GM19438 (cell line): ENCODE results near the gene ANKRD44.
A peak's percentile ranks its signal among the peaks of the same experiment; 100 is the strongest.

Source experiments
- ATAC-seq: cut with Tn5 transposase; IDR thresholded peaks from one replicate; pipeline ENCODE4 v1.9.1; 2021; ENCODE audit warnings: low read depth; ENCODE audit not compliant: unreplicated experiment

Gene ANKRD44

DNA sequence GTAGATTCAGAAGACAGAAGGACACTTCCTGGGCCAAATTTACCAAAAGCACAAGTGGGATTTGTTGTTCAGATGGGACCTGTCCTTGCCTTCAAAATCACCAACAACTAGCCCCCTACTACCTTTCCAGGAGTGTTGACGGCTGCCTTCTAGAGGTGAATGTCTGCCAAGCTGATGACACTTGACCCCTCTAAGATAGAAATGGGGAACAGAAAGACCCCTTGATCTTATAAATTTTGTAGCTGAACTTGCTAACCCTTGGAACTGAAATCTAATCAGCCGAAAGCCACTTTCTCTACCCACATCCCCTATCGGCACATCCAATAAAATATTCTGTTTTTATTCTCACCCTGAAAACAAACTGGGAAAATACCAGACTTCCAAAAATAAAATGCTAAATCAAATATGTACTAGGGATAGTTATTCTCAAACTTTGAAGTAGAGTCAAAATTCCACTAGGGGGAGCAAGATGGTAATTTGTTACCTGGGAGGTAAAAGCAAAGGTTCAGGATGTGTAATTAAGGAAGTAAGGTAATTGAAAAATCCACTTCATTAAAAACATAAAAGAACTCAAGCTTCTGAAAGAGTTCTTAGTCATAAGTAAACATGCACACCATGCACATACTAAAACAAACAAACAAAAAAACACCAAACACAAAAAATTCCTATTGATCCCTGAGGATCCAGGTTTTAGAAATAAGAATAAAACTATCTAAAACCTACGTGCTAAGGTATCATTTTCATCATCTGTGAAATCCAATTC is 119.2 kb downstream of the ANKRD44 start:
- ATAC-seq = no peak

DNA sequence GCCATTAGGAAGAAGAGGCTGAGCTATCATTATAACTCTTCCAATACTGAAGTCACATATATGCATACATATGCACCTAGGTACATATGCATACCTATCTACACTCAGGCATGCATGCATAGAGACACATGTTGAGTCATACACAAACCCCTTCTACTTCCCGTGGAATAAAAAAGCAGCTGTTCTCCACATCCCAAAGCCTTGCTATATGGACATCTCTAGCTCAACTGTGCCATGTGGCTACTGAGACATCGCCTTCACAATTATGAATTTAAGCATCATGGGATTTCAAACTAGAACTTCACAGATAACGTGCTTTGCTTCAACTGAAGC is 120.5 kb downstream of the ANKRD44 start:
- no peak for ATAC-seq

DNA sequence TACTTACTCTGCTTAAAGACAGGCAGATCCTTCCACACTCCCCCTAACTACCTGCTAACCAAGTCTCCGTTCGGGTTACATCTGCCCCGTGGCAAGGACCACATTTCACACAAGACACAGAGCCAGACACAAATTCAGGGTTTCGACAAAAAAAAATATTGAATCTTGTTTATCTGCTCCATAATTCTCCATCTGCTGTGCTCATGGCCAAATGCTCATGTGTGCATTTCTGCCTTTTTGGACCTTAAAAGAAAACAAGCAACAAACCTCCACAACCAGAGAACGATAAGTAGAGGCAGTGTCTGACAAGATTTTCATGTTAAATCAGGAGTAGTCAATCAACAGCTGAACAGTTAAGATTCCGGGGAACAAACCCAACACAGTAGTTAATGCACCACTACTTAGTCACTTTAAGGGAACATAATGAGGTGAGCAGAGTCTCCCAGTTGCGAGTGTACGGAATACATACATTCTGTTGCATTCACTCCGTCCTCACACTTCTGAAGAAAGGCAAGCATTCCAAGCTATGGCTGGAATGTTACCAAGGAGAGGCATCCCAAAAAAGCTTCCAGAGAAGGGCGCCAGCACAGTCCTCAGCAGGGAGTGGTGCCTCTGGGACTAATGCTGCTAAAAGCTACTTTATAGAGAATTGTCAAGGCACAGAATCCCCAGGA is 121.0 kb downstream of the ANKRD44 start:
- no peak for ATAC-seq

DNA sequence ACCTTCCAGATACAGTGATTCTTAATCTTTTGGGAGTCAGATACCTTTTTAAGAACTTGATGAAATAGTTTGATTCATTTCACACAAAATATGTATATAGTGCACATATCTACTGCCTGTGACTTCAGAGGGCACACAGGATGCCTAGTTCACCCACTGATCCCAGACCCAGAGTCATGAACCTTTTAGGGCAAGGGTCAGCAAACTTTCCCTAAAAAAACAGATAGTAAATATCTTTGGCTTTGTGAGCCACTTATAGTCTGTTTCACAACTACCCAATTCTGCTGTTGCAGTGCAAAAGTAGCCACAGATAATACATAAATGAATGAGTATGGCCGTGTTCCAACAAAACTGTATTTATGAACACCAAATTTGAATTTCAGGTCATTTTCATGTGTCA is 124.9 kb downstream of the ANKRD44 start:
- no peak for ATAC-seq

DNA sequence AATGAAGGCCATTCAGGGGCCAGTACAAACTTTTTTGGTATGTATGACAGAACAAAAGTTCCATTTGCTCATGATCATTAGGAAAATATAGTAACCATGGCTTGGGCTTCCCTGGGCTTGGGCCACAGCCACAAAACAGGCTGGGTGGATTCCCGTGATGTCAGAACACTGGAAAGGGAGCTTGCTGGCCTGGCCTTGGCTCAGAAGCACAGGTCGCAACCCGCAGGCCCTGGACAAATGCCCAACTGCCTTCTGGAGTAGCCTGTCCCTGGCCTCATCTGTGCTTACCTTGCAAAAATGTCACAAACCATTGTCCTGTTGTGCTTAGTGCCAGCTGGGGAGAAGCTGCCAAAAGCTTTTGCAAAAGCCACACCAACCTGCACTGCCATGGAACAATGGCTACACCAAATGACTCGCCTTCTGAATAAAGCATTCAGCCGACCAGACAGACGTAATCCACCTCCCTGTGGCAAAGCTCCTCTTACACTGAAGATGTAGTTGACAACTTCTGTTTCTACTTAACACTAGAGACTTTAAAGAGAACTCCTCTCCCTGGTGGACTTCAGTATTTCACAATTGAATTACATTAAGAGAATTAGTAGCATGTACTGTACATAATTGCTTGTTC is 125.5 kb downstream of the ANKRD44 start:
- no peak for ATAC-seq

DNA sequence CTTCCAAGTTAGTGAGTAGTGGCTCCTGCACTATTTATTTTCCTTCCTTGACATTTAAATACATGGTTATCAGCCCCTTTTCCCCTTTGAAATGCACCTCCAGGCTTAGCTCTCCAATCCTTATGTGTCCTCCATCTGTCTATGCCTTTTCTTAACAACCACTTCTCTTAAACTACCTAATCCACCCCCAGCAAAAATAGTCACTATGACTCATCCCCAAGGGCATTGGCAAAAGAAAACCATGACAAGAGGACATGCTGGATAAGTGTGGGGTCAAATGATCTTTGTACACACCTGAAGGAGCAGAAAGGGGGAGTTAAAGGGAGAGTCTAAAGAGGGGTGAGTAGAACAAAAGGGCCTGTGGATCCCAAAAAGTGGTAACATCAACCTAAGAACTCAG is 127.2 kb downstream of the ANKRD44 start:
- ATAC-seq = no peak

DNA sequence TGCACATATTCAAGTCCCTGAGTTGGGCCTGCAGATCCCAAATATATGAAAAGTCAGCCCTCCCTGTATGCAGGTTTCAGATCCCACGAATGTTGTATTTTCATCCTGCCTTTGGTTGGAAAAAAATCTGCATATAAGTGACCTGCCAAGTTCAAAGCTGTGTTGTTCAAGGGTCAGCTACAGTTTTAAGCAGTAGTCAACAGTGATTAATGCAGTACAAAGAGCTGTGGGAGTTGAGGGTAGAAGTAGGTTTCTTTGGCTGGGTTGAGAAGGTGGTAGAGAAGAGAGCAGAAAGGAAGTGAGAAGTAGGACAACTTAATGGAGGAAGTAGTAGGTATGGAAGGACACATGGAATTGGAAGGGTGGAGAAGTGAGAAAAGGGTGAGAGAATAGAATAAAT is 127.9 kb downstream of the ANKRD44 start:
- ATAC-seq = no peak

DNA sequence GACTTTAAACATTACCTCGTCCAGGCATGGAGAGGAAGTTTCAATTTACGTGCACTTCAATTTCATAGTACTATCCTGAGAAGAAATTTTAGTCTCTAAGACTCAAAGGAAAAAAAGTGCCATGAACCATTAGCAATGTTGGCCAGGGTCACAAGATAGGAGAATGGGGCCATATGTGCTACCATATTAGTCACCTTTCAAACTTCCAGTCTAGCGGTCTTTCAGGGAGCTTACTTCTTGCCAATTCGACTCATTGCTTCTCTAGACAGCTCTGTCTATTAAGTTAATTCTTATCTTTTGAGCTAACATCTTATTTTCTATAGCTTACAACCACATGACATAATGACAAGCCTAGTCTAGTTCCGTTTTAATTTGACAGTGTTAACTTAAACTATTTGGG is 129.1 kb downstream of the ANKRD44 start:
- ATAC-seq = no peak

DNA sequence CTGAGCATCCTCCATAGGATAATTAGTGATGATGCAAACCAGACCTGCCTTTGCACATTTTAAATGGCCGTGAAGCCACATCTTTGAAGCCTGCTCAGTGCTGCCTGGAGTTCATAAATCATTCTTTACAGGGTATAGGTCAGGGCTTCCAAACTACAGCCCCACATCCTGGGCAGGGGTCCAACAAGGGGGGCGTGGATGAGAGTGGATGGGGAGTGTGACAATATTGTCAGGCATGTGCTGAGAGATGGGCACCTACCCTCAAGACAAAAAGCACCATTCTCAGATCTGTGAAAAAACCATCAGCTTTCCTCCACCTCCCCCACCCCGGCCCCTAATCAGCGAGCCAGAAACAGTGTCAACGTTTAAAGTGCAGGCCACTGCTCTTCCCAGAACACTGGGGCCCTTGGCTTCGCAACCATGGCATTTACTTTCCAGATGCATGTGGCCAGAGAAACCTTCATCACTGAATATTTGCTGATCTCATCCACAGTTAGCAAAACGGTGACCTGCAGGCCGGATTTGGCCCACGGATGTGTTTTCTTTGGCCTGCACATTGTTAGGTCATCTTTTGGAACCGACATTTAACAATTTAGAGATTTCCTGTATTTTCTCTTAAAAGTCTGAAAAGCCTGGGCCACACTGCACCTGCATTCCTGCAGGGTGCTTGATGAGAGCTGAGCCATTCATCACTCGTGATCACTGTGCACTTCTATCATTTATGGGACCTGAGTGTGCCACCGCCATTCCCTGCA is 130.7 kb downstream of the ANKRD44 start:
- no peak for ATAC-seq

DNA sequence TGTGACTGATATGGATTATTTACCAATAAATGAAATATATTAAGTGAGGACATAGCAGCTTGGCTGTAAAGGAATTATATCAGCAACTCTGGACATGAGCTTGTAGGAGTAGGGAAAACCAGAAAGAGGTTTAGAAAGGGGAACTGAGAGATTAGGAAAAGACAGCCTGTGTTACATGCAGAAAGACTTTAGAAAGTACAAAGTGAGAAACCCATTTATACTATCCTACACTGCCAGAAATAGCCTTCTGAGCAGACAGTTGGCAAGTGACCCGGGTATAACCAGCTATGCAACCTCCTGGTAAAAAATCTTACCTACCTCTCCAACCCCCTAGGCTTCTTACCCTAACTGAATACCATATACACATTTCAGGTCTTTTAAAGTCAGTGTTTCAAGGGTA is 134.1 kb downstream of the ANKRD44 start:
- ATAC-seq = no peak

DNA sequence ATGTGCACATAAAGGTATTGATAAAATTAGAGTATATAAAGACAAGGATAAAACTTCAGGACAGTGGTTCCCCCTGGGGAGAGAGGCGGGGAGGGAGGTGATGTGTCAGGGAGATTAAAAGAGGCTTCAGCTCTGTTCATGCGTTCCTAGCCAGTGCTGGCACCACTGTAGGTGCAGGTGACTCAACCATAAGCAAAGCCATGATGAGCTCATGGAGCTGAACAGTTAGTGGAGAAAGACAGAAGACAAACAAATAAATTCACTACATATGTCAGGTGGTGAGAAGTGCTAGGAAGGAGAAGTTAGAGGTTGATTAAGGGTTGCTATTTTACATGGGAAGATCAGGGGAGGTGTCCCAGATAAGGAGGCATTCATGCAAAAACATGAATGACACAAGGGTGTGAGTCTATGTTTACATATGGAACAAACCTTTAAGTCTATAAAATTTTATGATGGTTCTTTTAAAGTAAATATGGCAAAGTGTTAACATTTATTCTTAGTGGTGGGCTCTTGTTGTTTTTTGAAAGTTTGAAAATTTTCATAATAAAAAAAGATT is 136.0 kb downstream of the ANKRD44 start:
- ATAC-seq = no peak

DNA sequence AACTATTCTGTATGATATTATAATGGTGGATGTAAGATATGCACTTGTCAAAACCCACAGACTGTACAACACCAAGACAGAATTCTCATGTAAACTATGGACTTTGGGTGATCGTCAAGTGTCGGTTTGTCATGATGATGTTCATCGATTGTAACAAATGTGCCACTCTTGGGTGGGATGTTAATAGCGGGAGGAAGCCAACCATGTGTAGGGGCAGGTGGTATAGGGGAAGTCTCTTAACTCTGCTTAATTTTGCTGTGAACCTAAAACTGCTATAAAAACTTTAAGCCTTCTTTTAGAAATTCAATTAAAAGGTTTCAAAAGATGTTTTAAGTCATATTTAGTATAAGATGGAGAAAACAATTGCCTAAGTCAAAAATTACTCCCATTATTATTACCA is 139.0 kb downstream of the ANKRD44 start:
- ATAC-seq = no peak

DNA sequence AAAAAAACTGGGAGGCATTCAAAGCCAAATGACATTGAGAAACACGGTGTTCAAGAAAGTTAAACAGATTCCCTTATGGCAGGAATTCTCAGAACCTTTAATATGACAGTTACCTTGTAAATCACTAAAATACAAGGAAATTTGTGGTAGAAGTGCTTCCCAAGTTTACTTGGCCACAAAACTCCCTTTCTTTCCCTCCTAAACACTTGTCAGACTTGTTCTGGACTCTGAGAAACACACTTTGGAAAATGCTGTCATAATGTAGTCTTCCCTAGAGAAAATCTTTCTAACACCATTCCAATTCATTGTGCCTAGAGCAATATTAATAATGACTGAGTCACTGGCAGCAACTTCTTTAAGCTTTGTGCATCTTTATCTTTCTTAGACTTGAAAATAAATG is 140.4 kb downstream of the ANKRD44 start:
- ATAC-seq = no peak

DNA sequence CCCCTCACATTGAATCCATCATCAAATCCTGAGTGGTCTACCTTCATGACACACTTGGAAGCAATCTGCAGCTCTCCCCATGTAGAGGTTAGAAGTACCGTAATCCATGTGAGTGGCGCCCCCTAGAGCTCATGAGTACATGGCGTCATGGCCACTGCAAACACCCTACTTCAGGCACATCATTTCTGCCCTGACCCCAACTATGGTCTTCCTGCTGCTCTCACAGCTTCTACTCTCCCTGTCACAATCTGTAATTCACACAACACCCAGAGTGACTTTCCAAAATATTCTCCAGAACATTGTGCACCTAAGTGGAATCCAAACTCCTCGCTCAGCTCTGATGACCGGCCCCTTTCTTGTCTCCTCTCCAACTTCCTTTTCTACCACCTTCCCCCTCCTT is 141.9 kb downstream of the ANKRD44 start:
- ATAC-seq = peak; percentile 81

DNA sequence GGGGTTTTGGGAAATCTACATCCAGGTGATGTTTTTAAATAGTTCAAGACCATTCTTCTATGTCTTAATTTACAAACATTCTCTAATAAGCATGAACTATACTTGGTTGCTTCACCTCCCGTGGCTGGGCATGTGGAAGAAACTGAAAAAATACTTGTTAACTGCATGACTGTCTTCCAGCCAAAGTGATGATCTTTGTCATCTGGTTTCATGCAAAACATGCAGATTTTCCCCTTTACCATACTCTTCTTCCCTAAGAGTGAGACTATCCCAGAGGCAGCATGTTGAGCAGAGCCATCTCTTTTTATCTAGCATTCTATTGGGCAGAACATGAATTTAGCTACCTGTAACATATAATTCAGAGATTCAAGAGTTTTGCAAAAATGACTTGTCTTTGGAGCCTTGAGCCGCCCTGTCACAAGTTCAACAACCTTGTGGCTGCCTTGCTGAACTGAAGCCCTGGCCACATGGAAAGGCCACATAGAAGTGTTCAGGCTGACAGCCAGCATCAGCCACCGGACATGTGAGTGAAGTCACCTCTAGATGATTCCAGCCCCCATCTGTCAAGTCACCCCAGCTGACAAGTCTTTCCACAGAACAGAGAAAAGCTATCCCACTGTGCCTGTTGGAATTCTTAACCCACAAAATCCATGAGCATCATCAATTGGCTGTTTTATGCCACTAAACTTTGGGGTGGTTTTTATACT is 142.8 kb downstream of the ANKRD44 start:
- ATAC-seq = no peak

DNA sequence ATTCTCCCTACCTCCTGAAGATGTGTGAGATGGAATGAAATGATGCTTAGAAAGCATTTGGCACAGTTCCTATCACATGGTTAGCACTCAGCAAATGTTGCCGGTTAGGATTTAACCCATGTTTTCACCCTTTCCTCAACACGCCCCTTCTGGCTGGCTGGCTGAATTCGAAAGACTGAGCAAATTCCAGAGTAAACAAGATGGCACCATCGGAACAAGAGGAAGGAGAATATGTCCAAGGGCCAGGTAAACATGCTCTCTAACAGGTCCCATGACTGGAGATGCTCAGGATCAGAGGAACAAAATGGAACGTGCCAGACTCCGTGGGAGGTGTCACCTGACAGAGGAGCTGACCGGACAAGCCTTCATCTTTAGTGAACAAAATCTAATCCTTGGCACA is 145.6 kb downstream of the ANKRD44 start:
- no peak for ATAC-seq

DNA sequence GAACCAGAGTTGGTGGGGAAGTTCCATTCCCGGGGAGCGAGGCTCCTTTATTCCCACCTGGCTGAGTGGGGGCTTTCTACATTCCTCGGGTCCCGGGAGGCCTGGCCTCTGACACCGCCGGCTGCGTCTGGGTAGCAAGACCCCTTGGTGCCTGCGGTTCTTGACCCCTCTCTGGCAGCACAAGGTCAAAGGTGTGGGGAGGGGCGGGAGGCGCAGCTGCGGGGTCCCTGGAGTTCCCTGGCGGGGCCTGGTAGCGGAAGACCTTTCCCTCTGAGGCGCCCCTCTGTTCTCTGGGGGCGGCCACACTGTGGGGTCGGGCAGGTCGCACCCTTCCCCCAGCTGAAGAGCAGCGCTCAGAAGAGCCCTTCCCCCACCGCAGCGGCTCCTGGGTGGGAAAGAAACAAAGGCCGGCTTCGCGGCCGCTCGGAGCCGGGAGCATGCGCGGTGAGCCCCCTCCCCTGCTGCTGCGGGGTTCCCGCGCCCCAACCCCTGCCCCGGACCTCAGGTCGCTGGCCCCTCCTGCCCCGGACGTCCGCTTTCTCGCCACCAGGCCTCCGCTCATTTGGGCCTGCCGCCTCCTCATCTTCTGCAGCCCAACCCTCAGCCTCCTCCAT is 146.3 kb downstream of the ANKRD44 start:
- ATAC-seq = no peak

DNA sequence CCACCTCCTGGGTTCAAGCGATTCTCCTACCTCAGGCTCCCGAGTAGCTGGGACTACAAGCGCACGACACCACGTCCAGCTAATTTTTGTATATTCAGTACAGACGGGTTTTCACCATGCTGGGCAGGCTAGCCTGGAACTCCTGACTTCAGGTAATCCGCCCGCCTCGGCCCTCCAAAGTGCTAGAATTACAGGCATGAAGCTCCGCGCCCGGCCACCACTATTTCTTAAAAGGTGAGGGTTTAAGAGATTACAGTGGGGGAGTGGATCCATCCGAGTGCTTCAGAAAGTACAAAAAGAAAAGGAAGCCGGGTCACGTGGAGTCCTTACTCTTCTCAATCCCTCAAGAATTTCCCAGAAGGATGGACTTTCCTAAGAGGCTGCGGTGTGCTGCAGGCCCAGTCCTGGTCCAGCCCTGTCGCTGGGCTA is 146.9 kb downstream of the ANKRD44 start:
- no peak for ATAC-seq

DNA sequence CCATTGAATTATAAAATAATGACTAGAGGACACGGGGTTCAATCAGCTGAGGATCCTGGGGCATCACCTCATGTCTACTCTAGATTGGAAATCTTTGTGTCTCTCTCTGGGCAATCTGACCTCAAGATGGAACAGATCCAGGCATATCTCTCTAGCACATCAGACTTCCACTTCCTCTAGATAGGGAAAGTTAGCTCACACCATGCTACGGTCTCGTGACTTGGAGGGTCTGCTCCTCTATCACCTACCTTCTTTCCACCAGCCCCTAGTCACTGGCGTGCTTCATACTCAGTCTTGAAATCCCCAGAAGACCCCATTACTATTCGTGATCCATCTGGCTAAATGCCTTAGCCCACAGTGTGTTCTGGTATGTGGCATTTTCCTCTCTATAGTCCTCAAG is 148.8 kb downstream of the ANKRD44 start:
- ATAC-seq = no peak

DNA sequence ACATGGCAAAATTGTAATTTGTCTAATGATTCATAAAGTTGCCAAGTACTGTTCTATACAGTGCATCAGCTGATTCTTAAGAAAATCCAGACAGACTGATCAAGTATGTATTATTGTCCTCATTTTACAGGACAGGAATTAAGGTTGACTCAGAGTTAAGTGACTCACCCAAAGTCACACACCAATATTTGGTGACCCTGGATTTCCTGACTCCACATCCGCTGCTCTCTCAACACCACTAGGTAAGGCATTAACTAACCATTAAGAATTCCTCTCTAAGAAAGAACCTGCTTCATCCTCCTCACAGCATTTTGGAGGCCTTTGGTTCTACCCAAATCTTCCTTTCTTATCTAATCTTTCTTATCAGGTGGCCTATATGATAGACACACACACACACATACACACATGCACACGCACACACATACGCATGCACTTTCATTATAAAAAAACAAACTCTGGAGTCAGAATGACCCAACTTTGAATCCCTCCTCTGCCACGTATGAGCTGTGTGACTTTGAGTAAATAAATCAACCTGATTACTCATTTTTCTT is 150.8 kb downstream of the ANKRD44 start:
- ATAC-seq = no peak
